ENCODE measurements around the gene PCNT. TPM values are rescaled to one million over a fixed set of nuclear protein-coding genes. Genes with fewer than 3 reads are reported as not detected.

PCNT gene
- total RNA-seq, 1 donor = 21.6 TPM

GRCh38 chr21:46454142-46454541, 130.2 kb downstream of the PCNT start:
- no peak for DNase-seq (ENCODE audit: low read depth)
- TF ChIP-seq, protein P1, sequence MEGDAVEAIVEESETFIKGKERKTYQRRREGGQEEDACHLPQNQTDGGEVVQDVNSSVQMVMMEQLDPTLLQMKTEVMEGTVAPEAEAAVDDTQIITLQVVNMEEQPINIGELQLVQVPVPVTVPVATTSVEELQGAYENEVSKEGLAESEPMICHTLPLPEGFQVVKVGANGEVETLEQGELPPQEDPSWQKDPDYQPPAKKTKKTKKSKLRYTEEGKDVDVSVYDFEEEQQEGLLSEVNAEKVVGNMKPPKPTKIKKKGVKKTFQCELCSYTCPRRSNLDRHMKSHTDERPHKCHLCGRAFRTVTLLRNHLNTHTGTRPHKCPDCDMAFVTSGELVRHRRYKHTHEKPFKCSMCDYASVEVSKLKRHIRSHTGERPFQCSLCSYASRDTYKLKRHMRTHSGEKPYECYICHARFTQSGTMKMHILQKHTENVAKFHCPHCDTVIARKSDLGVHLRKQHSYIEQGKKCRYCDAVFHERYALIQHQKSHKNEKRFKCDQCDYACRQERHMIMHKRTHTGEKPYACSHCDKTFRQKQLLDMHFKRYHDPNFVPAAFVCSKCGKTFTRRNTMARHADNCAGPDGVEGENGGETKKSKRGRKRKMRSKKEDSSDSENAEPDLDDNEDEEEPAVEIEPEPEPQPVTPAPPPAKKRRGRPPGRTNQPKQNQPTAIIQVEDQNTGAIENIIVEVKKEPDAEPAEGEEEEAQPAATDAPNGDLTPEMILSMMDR (IDR thresholded peaks at IDR 0.05; ENCODE audit: insufficient read depth, low read depth, low read length) = no peak
- H3K4me3 ChIP-seq (ENCODE audit: low read depth, low read length) = no peak overlapping the region

GRCh38 chr21:46454634-46455390, 130.9 kb downstream of the PCNT start:
- H3K4me3 ChIP-seq (ENCODE audit: low read depth, low read length) = no peak overlapping the region
- no peak for DNase-seq (ENCODE audit: low read depth)
- TF ChIP-seq, protein P1 (IDR thresholded peaks at IDR 0.05; ENCODE audit: insufficient read depth, low read depth, low read length) = no peak

GRCh38 chr21:46455575-46456385, 131.8 kb downstream of the PCNT start:
- DNase-seq (ENCODE audit: low read depth) = no peak
- TF ChIP-seq, protein P1 (IDR thresholded peaks at IDR 0.05; ENCODE audit: insufficient read depth, low read depth, low read length) = no peak
- H3K4me3 ChIP-seq (ENCODE audit: low read depth, low read length) = no peak overlapping the region

DNA sequence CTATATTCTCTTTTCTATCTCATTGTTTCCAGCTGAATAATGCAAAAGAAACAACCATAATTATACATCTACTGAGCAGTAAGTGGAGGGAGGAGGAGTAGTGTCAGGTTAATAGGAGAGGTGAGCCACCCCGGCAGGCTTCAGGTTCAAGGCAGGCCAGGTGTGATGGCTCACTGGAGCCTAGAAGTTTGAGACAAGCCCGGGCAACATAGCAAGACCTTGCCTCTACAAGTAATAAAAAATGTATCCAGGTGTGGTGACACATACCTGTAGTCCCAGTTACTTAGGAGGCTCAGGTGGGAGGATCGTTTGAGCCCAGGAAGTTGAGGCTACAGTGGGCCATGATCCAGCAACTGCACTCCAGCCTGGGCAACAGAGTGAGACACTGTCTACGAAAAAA, 132.8 kb downstream of the PCNT start:
- no peak overlapping the region for H3K4me3 ChIP-seq (ENCODE audit: low read depth, low read length)
- no peak for DNase-seq (ENCODE audit: low read depth)
- TF ChIP-seq, protein P1 (IDR thresholded peaks at IDR 0.05; ENCODE audit: insufficient read depth, low read depth, low read length) = no peak

DNA sequence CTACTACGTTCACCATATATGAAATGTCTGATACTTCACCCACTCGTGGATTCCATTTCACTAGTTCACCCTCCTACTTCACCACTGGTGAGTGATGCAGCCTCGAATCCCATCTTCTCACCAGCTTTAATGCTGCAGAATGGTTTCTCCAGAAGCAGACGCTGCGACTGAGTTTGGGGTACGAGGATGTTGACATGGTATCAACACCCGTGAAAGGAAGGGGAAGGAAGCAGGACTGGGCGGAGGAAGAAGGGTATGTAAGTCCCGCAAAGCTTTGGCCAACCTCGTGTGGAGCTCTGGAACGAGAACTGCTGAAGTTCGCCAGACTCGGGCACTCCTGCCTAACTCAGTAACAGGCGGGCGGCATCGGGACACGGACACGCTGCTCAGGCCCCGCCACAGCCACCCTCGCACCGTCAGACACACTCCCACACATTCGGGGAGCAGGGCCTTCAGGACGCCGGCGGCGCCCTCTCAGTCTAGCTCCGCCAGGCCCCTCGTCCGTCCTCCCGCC, 133.9 kb downstream of the PCNT start:
- peak; percentile 59 for DNase-seq (ENCODE audit: low read depth)

GRCh38 chr21:46458315-46459023, 134.5 kb downstream of the PCNT start, which contains the start of gene DIP2A:
Gene DIP2A, plus strand, starts transcription at chr21:46458891. Its CDS starts 241 bp downstream, at chr21:46459132.
- H3K4me3 ChIP-seq (ENCODE audit: low read depth, low read length) = peak within 1 kb of the TSS; percentile 86
- TF ChIP-seq, protein P1 (IDR thresholded peaks at IDR 0.05; ENCODE audit: insufficient read depth, low read depth, low read length) = no peak
- peak; percentile 97 for DNase-seq (ENCODE audit: low read depth)

More for the DNA sequence above, 133.9 kb downstream of the PCNT start:
- peak overlapping the region; percentile 86 for H3K4me3 ChIP-seq (ENCODE audit: low read depth, low read length)
- TF ChIP-seq, protein P1 (IDR thresholded peaks at IDR 0.05; ENCODE audit: insufficient read depth, low read depth, low read length) = no peak
